GM12878 (cell line): ENCODE data around the gene MYO16. TPM values are rescaled to one million over a fixed set of nuclear protein-coding genes. Genes with fewer than 3 reads are reported as not detected.

ENCODE experiments used
- ATAC-seq: fragments of 200-7000 bp; cut with Tn5 transposase; 3 replicates; pipeline ENCODE4 v1.9.1; 2020; ENCODE audit warnings: mild to moderate bottlenecking, moderate library complexity
- BruUV-seq: library from RNA; stranded (reverse); fragments of 400-500 nt; replicated peaks from 2 replicates; lab custom pipeline; 2021; lab: Mats Ljungman, UMichigan
- CTCF ChIA-PET: fragments of 300-600 bp; sonication (Branson Sonifier 250); formaldehyde crosslinking; extraction: SDS; loops from one replicate; lab custom pipeline; 2021; ENCODE audit warnings: inconsistent platforms; lab: Yijun Ruan, JAX
- POLR2A ChIA-PET: fragments of 350-600 bp; formaldehyde crosslinking; extraction: SDS; loops from one replicate; lab custom pipeline; 2021; ENCODE audit warnings: inconsistent platforms; lab: Charles Lee
- RAD21 ChIA-PET: fragments of 300-600 bp; sonication (Branson Sonifier 250); formaldehyde crosslinking; loops from one replicate; lab custom pipeline; 2023; ENCODE audit warnings: antibody characterized with exemption; ENCODE audit not compliant: unreplicated experiment; lab: Charles Lee
- SMC1A ChIA-PET: fragments of 300-600 bp; sonication (Branson Sonifier 250); formaldehyde crosslinking; loops from one replicate; lab custom pipeline; 2023; ENCODE audit not compliant: unreplicated experiment, uncharacterized antibody; lab: Charles Lee
- DNase-seq: peaks from one replicate; pipeline ENCODE4 v3.0.0-alpha.2; 2011; ENCODE audit warnings: low read depth, low spot score
- FAIRE-seq: peaks from 3 replicates; lab custom pipeline; 2011; peaks lifted over from hg19 to GRCh38; lab: Jason Lieb, UNC
- H2AFZ ChIP-seq: 2 replicates; pipeline ENCODE4 v1.6.0; 2011; ENCODE audit warnings: low read depth, low read length, control low read depth; ENCODE audit not compliant: control insufficient read depth
- H3K27ac ChIP-seq: 2 replicates; pipeline ENCODE4 v1.5.1; 2011; ENCODE audit warnings: control low read depth; ENCODE audit not compliant: control insufficient read depth, insufficient read depth
- H3K27me3 ChIP-seq, 2 experiments: replicated peaks in 1 of 2; 2 replicates each; pipeline versions ENCODE4 v1.6.0 to v1.6.1; 2011; ENCODE audit warnings: low read length in 1 of 2; ENCODE audit not compliant: control insufficient read depth in 2 of 2, insufficient read depth in 2 of 2
- H3K36me3 ChIP-seq, 2 experiments: 2 replicates each; pipeline ENCODE4 v1.5.1; 2011; ENCODE audit warnings: low read length in 1 of 2; ENCODE audit not compliant: control insufficient read depth in 2 of 2, insufficient read depth in 2 of 2
- H3K4me1 ChIP-seq: 2 replicates; pipeline ENCODE4 v1.6.1; 2011; ENCODE audit warnings: mild to moderate bottlenecking, low read length, moderate library complexity, mixed read lengths; ENCODE audit not compliant: control insufficient read depth, insufficient read depth
- H3K4me2 ChIP-seq: 2 replicates; pipeline ENCODE4 v1.6.0; 2011; ENCODE audit warnings: control low read depth; ENCODE audit not compliant: control insufficient read depth, insufficient read depth
- H3K4me3 ChIP-seq: fragments of 200-600 bp; sonication (generic); 2 replicates; pipeline ENCODE4 v1.5.1; 2016
- H3K79me2 ChIP-seq: 2 replicates; pipeline ENCODE4 v1.6.0; 2011; ENCODE audit warnings: low read length; ENCODE audit not compliant: control insufficient read depth, insufficient read depth
- H3K9ac ChIP-seq: 2 replicates; pipeline ENCODE4 v1.8.0; 2011; ENCODE audit warnings: low read length, control low read depth, mixed read lengths; ENCODE audit not compliant: control insufficient read depth, insufficient read depth
- H3K9me3 ChIP-seq: replicated peaks from 3 replicates; pipeline ENCODE4 v1.5.1; 2011; ENCODE audit warnings: mild to moderate bottlenecking, low read length; ENCODE audit not compliant: control insufficient read depth, insufficient read depth
- H4K20me1 ChIP-seq: 2 replicates; pipeline ENCODE4 v1.6.0; 2011; ENCODE audit not compliant: control insufficient read depth, insufficient read depth
- FOXK2 ChIP-seq: fragments of 450-650 bp; IDR thresholded peaks from 2 replicates; pipeline ENCODE4 v1.6.1; 2017; ENCODE audit warnings: mild to moderate bottlenecking, moderate library complexity
- HDGF ChIP-seq: fragments of 450-650 bp; IDR thresholded peaks from 2 replicates; pipeline ENCODE4 v1.6.1; 2016; ENCODE audit warnings: antibody characterized with exemption
- IRF5 ChIP-seq: fragments of 450-650 bp; IDR thresholded peaks from 2 replicates; pipeline ENCODE4 v1.6.1; 2017; ENCODE audit warnings: borderline replicate concordance
- NR2C2 ChIP-seq: IDR thresholded peaks from 2 replicates; pipeline ENCODE4 v1.6.1; 2011; ENCODE audit warnings: borderline replicate concordance, low read depth; ENCODE audit not compliant: control insufficient read depth, insufficient read length
- PKNOX1 ChIP-seq: fragments of 450-650 bp; IDR thresholded peaks from 2 replicates; pipeline ENCODE4 v1.6.1; 2016; ENCODE audit warnings: mild to moderate bottlenecking
- TCF7 ChIP-seq: IDR thresholded peaks from 2 replicates; pipeline ENCODE4 v1.6.1; 2014; ENCODE audit warnings: antibody characterized with exemption, borderline replicate concordance
- ZBTB11 ChIP-seq: fragments of 450-650 bp; formaldehyde crosslinking; IDR thresholded peaks from 2 replicates; pipeline ENCODE4 v1.5.0; 2022; ENCODE audit warnings: mild to moderate bottlenecking, missing genetic modification characterization
- WGBS: methylation state at CpG from one replicate; pipeline ENCODE4 v1.1.6; 2016; ENCODE audit warnings: low lambda C conversion rate; ENCODE audit not compliant: insufficient replicate concordance, insufficient coverage; ENCODE audit errors: missing lambda C conversion rate; 5-methylcytosine and 5-hydroxymethylcytosine counted together
- in situ Hi-C: fragments of 300-500 bp; cut with MboI; formaldehyde crosslinking; loops from 9 replicates; pipeline ENCODE4 v1.14.3; 2018; ENCODE audit warnings: mixed read lengths
- intact Hi-C: fragments of 100-400 bp; cut with micrococcal nuclease; formaldehyde crosslinking; loops from one replicate; pipeline ENCODE4 v1.14.2; 2022; ENCODE audit not compliant: unreplicated experiment
- polyA plus RNA-seq, 11 experiments: library from polyadenylated mRNA; depleted of rRNA in 4 of 11; unstranded in 6 of 11; stranded (reverse) in 5 of 11; fragments of >200 nt; fragmentation: Nextera tagmentation in 4 of 11; fragmentation: Illumina TruSeq in 1 of 11; extraction: Ambion mirVana in 4 of 11; extraction: Trizol in 1 of 11; gene quantifications; 1 replicate in 1 of 11; 2 replicates in 10 of 11; pipeline versions ENCODE4 v1.2.1 to v1.2.3, GENCODE V29; 2011 to 2016; ENCODE audit warnings: inconsistent platforms in 2 of 11, missing spikeins in 2 of 11, low read depth in 1 of 11
- total RNA-seq, 4 experiments: library from RNA; depleted of rRNA in 3 of 4; stranded (reverse); fragments of >200 nt in 3 of 4; fragmentation: Illumina TruSeq in 1 of 4; extraction: Trizol in 1 of 4; gene quantifications; 2 replicates each; pipeline versions ENCODE4 v1.2.1 to v1.2.3, GENCODE V29; 2013 to 2021

Gene MYO16
- total and polyA plus RNA-seq, 10 of the 15 experiments (the other 5 are each of a cell fraction or from before 2014, with no cell fraction given): under 0.01 to 1.7 (median 0.05) TPM; not detected in 4

DNA sequence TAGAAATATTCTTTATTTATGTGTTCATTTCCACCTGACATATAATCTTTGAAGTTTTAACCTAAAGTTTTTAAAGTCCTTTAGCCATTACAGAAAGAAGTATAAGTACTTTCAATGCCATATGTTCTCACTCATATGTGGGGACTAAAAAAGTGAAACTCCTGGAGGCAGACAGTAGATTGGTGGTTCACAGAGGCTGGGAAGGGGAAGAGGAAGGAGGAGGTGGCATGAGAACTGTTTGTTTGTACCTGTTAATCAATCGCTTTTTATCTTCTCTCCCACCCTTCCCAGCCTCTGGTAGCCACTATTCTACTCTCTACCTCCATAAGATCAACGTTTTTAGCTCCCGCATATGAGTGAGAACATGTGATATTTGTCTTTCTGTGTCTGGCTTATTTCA is 131.1 kb downstream of the MYO16 start (continued):
- TF ChIP-seq IRF5: no peak
- TF ChIP-seq, all 136 proteins: peak for 0

DNA sequence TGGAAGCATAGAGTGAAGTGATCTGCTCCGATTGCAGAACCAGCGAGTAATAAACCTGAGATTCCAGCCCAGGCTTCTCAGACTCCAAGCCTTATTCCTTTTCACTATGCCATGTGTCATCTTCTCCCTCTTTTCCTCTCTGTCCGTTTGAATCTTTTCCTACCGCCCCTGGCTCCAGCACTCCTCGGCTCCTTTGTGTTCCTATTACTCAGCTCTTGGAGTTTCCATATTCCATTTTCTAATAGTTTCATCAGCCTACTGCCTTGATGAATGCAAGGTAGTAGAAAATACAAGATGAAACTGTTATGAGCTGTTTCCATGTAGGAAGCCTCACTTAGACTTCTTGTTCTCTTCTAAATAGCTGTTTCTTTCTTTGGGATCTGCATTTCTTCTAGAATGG is 138.6 kb downstream of the MYO16 start:
- Histone ChIP-seq H3K79me2 (no peaks in the 10 kb centered on the region), H3K36me3 (no peaks in the 10 kb centered on the region), H3K9me3 (no peaks in the 10 kb centered on the region), H3K4me2 (no peak overlapping the region), H3K4me1 (no peaks in the 10 kb centered on the region), H2AFZ (no peak overlapping the region), H3K27ac (no peak overlapping the region), H3K9ac (no peak overlapping the region), H3K27me3 (no peaks in the 10 kb centered on the region), H3K4me3 (no peak overlapping the region), H4K20me1 (no peaks in the 10 kb centered on the region)
- POLR2A ChIA-PET: no interaction called here
- RAD21 ChIA-PET: no interaction called here
- FAIRE-seq (no peak), DNase-seq (no peak), ATAC-seq (no peak)
- no TSS peak for BruUV-seq
- SMC1A ChIA-PET: interaction anchor here (0.9 kb wide), 1 partner anchor 49 kb away, joined by 3 read pairs; no protein-coding TSS in a partner anchor
- CTCF ChIA-PET: no interaction called here
- TF ChIP-seq HDGF (no peak), FOXK2 (no peak), ZBTB11 (no peak), PKNOX1 (no peak), TCF7 (no peak), NR2C2 (no peak)
- in situ Hi-C loops (no loop called here), intact Hi-C loops (no loop called here)
- 17% methylated on average over 5 of the region's 5 CpGs for WGBS
